Measurements from ENCODE around the gene MFAP2. TPM values are rescaled to one million over a fixed set of nuclear protein-coding genes. Genes with fewer than 3 reads are reported as not detected.
A peak's percentile ranks its signal among the peaks of the same experiment; 100 is the strongest.

Gene MFAP2
- 1 to 10 TPM in 2 of 4 donors, under 1 TPM in 2; 0.57 to 4.0 (median 1.1) TPM for total RNA-seq
- polyA plus RNA-seq: 1 to 10 TPM in 1 of 3 donors, under 1 TPM in 2; 0.40 to 1.5 (median 0.49) TPM
- long read RNA-seq, donor 1: 0 reads
- long read RNA-seq, donor 2: 0 reads

GRCh38 chr1:16980473-16981268, at the start of gene MFAP2:
TSS of gene MFAP2 (minus strand) at chr1:16980620. CDS start at chr1:16978273, 2,347 bp downstream.
- Histone ChIP-seq H3K27me3 (ENCODE audit: insufficient read depth in 3 of 3, low read length in 2 of 3) (peaks cover 0 to 18% (median 10%) of the 10 kb centered on the region in 3 donors), H3K36me3 (ENCODE audit: insufficient read depth in 1 of 2, low read depth in 1 of 2) (peaks cover 0 to 3% of the 10 kb centered on the region in 2 donors), H3K4me1 (no peaks in the 10 kb centered on the region), H3K9me3 (no peaks in the 10 kb centered on the region), H3K27ac (no peak within 1 kb of the TSS), H3K4me3 (peak within 1 kb of the TSS; percentile 55)
- no peak for TF ChIP-seq CTCF (IDR thresholded peaks at IDR 0.05)
- ATAC-seq: no peak
- intact Hi-C loops (cut with DNase I): no loop called here
- WGBS, 3 donors: 10 to 25% (median 13%) methylated on average over 14 to 53 of the region's 53 CpGs
- peak in 1 of 2 donors; percentile 53 for DNase-seq

- ATAC-seq (no peak), DNase-seq (no peak)
- H3K27me3 ChIP-seq (ENCODE audit: insufficient read depth in 3 of 3, low read length in 2 of 3): no peaks in the 10 kb centered on the region
- peaks cover 13 to 88% of the 10 kb centered on the region in 2 donors for H3K36me3 ChIP-seq (ENCODE audit: insufficient read depth in 1 of 2, low read depth in 1 of 2)
- no peaks in the 10 kb centered on the region for H3K4me1 ChIP-seq
- H3K27ac ChIP-seq: no peak overlapping the region
- TF ChIP-seq CTCF (IDR thresholded peaks at IDR 0.05): no peak
- H3K9me3 ChIP-seq: no peaks in the 10 kb centered on the region
- H3K4me3 ChIP-seq: no peak overlapping the region
- WGBS, 3 donors: 86 to 88% (median 88%) methylated on average over 4 of the region's 4 CpGs
- intact Hi-C loops (cut with DNase I): no loop called here
These were observed 49.8 kb upstream of the MFAP2 start for GRCh38 chr1:17030206-17030605.

- no peak overlapping the region for H3K4me3 ChIP-seq
- H3K27ac ChIP-seq: no peak overlapping the region
- ATAC-seq (peak; percentile 32 to 76 (median 66)), DNase-seq (no peak)
- no peaks in the 10 kb centered on the region for H3K4me1 ChIP-seq
- WGBS, 3 donors: 45 to 66% (median 60%) methylated on average over 5 of the region's 5 CpGs
- H3K36me3 ChIP-seq (ENCODE audit: insufficient read depth in 1 of 2, low read depth in 1 of 2): peaks cover 18 to 95% of the 10 kb centered on the region in 2 donors
- intact Hi-C loops (cut with DNase I): no loop called here
- TF ChIP-seq CTCF (IDR thresholded peaks at IDR 0.05): no peak
- no peaks in the 10 kb centered on the region for H3K9me3 ChIP-seq
- no peaks in the 10 kb centered on the region for H3K27me3 ChIP-seq (ENCODE audit: insufficient read depth in 3 of 3, low read length in 2 of 3)
These were observed 48.3 kb upstream of the MFAP2 start for GRCh38 chr1:17028662-17029188.

- Histone ChIP-seq H3K36me3 (ENCODE audit: insufficient read depth in 1 of 2, low read depth in 1 of 2) (peaks cover 18 to 97% of the 10 kb centered on the region in 2 donors), H3K27ac (no peak overlapping the region), H3K4me3 (no peak overlapping the region), H3K4me1 (no peaks in the 10 kb centered on the region), H3K9me3 (no peaks in the 10 kb centered on the region), H3K27me3 (ENCODE audit: insufficient read depth in 3 of 3, low read length in 2 of 3) (no peaks in the 10 kb centered on the region)
- no peak for DNase-seq
- peak in 1 of 4 donors; percentile 30 for ATAC-seq
- TF ChIP-seq CTCF (IDR thresholded peaks at IDR 0.05): no peak
- intact Hi-C loops (cut with DNase I): no loop called here
- WGBS, 3 donors: 39 to 67% (median 43%) methylated on average over 2 of the region's 2 CpGs
These were observed 47.5 kb upstream of the MFAP2 start for GRCh38 chr1:17027900-17028299.
